Activated T-cell treated with anti-CD3 and anti-CD28 coated beads, Interleukin-2, amount 50 U/mL, for 48 hours (primary cell): ENCODE data around the gene DPP10.
A peak's percentile ranks its signal among the peaks of the same experiment; 100 is the strongest.
"Not testable (repeated sequence)": the region's sequence is repeated elsewhere in the genome, so short reads cannot be mapped to it uniquely, and the experiment has no call there.

Experiments used
- DNase-seq, 2 experiments: peaks; one replicate each; pipeline ENCODE4 v3.0.0-alpha.2; 2020

Gene DPP10

GRCh38 chr2:114442510-114442909, at the start of gene DPP10:
Gene DPP10 (plus strand): TSS chr2:114442641.
- DNase-seq, result peak; percentile 16 to 17

DNA sequence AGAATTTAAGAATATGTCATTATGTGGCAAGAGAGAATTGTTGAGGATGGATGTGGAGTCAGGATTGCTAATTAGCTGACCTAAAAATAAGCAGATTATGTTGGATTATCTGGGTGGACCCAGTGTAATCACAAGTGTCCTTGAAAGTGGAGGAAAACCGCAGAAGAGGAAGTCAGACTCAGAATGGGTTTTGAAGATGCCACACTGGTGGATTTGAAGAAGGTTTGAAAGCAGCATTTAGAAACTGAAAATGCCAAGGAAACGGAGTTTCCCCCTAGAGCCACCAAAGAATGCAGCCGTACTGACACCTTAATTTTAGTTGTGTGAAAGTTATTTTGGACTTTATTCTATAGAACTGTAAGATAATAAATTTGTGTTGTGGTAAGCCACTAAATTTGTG, 41.6 kb upstream of the DPP10 start:
- no peak for DNase-seq

DNA sequence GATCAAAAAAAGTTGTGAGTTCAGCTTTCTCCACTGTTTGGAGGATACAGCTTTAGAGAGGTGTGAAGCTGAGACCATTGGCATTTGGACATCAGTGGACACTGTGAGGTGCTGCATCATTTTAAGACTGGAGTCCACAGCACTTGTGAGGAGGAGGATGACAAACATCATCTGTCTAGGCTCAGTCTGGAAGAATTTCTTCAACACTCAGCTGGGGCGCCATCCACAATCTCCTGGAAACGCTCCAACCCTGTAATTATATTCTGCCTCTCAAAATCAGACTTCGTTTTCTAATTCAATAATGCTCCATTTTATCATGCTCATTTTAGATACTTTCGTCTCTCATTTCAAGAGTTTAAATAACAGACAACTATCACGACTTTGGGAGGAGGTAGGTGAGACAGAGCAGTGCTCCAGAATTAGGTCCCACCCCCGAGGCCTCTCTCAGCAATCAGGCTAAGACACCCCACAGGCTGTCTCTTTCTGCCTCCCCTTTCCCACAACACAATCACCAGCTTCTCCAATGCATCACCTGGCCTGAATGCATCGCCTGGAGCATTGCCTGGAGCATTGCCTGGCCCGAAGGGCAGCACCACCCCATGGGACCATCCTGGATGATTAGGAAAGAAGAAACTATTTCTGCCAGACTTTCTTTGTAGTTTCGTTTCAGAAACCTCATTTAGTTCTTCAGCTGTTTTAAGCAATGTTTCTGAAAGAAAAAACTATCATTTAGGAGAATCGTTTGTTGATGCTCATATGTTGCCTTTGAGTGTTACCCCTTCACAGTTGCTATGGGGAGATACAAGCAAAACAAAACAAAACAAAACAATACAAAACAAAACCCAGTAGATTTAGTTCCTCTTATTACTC, 37.0 kb upstream of the DPP10 start:
- no peak for DNase-seq

DNA sequence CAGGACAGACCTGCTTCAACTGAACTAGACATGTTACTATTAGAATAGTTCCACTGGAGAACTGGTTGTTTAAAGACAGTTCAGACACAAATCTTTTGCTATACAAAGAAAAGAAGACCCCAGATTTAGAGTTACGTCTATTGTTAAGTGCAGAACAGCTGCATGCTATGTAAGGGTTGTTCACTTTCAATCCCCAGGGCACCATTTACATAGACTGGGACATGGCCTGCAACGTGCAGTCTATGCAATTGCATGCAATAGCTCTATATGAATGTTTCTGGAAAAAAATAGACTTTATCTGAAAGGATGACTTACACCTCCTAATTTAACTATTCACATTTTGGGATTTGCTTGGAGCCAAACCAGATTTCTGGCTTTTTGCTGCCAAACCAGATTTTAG, 36.1 kb upstream of the DPP10 start:
- no peak for DNase-seq

GRCh38 chr2:114407353-114407752, 35.1 kb upstream of the DPP10 start:
- not testable (repeated sequence) for DNase-seq

DNA sequence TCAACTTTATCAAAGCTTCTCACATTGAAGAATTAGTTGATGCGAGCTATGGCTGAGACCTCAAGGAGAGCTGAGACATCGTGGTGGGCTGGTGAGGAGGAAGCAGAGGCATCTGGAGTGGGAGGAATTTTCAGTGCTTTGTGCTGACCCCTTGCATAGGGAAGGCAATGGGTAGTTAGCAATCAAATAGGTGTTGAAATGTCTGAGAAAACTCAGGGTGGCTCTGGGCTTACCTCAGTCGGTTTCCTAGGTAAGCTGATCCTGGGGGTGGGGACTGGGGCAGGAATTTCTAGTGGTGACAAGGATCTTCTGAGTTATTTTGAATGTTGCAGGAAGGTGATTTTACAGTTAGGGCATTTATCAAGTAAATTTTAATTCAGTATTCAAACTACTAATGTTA, 20.7 kb upstream of the DPP10 start:
- no peak for DNase-seq

DNA sequence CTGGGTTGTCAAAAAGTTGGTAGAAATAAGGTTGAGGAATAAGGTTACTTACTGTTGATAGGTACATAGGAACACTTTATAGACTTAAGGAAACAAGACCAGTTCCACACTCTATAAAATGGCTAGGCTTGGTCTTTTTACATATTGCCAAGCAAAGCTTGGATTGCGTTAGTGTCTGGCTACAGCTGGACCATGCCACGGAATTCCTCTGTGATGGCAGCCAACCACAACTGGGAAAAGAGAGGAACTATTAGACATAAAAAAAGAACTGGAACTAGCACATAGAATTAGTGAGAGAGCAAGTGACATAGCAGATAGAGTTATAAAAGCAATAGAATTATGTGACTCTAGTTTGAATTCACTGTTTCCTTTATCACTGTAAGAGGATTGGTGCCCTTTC, 17.7 kb upstream of the DPP10 start:
- no peak for DNase-seq

DNA sequence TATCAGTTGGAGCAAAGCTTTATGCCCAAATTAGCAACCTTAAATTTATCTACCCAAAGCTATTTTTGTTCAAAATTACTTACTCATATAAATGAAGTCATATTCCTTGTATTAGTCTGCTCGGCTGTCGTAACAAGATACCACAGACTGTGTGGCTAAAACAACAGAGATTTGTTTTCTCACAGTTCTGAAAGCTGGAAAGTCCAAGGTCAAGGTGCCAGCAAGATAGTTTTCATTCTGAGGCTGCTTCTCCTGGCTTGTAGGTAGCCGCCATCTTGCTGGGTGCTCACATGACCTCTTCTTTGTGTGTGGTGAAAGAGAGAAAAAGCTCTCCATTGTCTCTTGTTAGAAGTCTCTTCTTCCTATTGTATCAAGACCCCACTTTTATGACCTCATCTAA, 15.7 kb upstream of the DPP10 start:
- no peak for DNase-seq

- no peak for DNase-seq
Observed at GRCh38 chr2:114436329-114436728, 6.1 kb upstream of the DPP10 start.

GRCh38 chr2:114446571-114446970, 4.1 kb downstream of the DPP10 start:
- DNase-seq, result no peak

DNA sequence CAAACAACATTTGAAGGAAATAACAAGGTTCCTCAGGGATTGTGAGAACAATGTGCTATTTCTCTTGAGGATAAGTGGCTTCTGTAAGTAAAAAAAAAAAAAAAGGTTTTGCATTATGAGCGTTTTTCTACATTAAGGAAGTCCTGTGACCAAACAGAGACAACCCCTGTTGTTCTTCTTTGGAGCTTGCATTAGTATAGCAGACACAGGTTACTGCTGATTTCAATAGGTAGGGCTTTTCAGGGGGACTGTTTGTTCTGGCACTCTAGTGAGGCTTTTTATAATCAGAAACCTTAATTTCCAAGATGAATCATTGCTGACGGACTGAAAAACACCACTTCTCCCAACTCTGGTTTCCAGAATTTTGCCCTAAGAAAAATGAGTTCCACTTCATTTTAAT, 8.2 kb downstream of the DPP10 start:
- no peak for DNase-seq

DNA sequence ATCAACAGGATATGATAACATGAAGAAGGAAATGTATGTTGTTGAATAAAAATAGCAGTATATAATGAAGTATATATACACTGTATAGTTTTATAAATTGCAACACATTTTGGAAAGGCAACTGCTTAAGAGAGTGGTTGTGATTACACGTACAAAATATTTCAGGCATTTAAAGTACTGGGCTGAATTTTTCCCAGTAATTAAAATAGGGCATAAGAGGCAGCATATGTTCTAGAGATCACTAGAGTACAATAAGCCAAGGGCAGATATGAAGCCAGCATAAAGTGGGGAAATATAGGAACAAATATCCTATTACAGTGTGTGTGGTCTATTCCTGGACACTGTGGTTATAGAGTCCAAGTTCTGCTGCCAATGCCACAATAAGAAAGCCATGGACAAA, 14.1 kb downstream of the DPP10 start:
- DNase-seq, result no peak

GRCh38 chr2:114457956-114458355, 15.5 kb downstream of the DPP10 start:
- no peak for DNase-seq

DNA sequence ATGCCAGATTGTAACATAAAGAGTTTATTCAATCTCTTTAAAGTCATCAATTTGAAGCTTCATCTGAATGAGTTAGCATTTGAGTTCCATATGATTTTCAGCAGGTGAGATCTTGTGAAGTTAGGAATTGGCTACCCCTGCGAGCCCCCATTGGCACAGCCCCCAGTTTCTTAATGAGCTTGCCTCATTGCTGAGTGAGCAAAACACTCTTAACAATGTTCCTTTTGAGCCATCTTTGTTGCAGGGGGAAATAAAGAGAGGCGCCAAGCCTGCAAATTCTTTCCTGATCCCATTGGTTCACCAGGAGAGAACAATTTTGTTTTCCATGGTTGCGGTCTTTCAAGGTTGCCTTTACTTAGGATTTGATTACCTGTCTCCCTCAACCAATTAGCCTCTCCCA, 18.7 kb downstream of the DPP10 start:
- DNase-seq, result no peak

- DNase-seq, result no peak
Observed at GRCh38 chr2:114464961-114465706, 22.7 kb downstream of the DPP10 start.

DNA sequence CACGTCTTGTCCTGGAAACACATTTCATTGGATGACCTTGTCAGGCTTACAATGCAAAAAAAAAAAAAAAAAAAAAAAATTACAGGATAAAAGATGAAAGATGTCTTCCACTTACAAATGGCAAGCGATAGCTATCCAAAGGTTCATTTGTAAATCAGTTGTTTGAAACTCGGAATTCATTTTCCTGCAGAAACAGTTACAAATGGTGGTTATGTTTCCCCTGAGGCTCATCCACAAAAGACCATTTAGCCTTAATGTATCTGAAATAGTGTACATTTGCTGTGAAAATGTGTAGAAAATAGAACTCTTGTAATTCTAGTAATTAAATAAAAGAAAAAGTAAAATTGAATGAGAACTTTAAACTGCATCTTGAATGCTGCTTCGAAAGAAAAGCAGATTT, 25.9 kb downstream of the DPP10 start:
- DNase-seq, result no peak

DNA sequence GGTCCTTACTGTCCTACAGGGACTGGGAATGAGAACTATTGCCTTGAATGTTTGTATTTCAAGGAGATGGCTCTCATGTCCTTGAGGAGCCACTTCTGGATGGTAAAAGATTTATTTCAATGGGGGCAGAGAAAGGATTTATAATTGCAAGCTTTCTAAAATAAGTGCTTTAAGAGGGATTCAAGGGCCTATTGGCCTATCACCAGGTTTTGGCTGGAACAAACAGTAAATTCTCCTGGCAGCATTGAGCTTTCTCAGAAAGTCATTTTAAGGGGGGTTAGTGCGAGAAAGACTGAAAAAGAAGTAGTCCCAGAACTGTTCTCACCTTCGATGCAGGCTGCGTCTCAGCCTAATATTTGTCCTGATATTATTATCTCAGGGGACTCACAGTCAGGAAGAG, 29.8 kb downstream of the DPP10 start:
- no peak for DNase-seq

DNA sequence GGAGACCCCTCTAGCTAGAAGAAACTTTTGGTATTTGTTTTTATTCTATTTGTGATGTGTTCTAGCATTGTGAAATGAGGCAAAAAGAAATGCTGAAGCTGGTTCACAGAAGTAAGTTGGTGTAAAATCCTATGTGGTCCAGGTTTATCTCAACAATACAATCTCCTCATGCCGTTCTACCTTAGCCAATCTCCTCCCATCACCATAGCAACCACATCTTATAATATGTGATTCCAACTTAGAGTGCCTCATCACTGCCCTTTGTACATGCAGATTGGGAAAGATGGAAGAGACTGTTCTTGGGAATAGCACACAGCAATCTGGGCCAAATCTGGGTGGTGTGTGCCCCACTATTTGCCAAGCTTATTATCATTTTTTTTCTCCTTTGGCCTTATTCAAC, 30.3 kb downstream of the DPP10 start:
- DNase-seq, result no peak

- no peak for DNase-seq
Observed at GRCh38 chr2:114488841-114489530, 46.5 kb downstream of the DPP10 start.

DNA sequence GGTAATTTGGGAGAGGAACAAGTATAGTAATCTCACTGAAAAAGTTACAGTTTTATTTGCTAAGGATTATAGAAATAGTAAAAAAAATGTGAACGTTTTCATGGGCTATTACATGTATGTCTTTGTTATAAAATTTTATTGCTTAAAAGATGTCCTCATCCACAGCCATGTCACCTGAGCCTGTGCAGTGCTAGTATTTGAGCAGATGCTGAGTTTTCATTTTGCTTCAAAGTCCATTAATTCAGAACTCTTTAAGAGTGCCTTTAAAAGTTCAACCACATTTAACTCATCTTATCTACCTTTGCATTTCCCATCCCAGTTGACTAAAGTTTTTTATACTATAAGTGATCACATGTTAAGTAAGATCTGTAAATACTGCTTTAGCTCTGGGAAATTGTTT, 52.6 kb downstream of the DPP10 start:
- no peak for DNase-seq

- no peak for DNase-seq
Observed at GRCh38 chr2:114496959-114497358, 54.5 kb downstream of the DPP10 start.

DNA sequence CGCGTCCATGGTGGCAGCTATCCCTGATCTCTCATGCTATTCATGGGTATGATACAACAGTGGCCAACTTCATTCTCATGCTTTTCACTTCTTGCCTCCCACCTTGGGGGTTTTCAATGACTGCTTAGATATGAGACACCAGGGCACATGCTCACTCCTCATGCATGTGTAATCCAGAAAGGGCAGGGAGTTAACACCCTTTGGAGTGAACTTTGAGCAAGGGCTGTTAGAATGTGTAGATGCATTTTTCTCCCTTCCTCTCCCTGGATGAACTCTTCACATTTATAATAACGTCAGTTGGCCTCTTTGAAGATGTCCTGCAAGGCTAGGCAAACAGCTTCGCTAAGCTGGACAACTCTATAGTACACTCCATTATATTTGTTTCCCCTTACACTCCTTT, 56.7 kb downstream of the DPP10 start:
- no peak for DNase-seq

- no peak for DNase-seq
Observed at GRCh38 chr2:114507744-114508143, 65.3 kb downstream of the DPP10 start.

- DNase-seq, result no peak
Observed at GRCh38 chr2:114515882-114516281, 73.4 kb downstream of the DPP10 start.
